SU-DHL-6 (cell line): Measurements from ENCODE around the gene LMBR1L.

Experiments
- EZH2phosphoT487 ChIP-seq: fragments of 200-600 bp; sonication (generic), shearing (Covaris generic); conservative IDR thresholded peaks from 2 replicates; pipeline ENCODE4 v1.6.1; 2018; ENCODE audit warnings: mild to moderate bottlenecking, antibody characterized with exemption, low read length, moderate library complexity, mixed read lengths
- TF ChIP-seq, protein P1 (sequence below): fragments of 200-600 bp; sonication (generic); IDR thresholded peaks from one replicate; pipeline ENCODE4 v1.5.1; 2017; ENCODE audit warnings: antibody characterized with exemption, mild to moderate bottlenecking, low read length, moderate library complexity; ENCODE audit not compliant: insufficient read depth, poor library complexity, severe bottlenecking

- no peak for TF ChIP-seq EZH2phosphoT487
- TF ChIP-seq, protein P1, sequence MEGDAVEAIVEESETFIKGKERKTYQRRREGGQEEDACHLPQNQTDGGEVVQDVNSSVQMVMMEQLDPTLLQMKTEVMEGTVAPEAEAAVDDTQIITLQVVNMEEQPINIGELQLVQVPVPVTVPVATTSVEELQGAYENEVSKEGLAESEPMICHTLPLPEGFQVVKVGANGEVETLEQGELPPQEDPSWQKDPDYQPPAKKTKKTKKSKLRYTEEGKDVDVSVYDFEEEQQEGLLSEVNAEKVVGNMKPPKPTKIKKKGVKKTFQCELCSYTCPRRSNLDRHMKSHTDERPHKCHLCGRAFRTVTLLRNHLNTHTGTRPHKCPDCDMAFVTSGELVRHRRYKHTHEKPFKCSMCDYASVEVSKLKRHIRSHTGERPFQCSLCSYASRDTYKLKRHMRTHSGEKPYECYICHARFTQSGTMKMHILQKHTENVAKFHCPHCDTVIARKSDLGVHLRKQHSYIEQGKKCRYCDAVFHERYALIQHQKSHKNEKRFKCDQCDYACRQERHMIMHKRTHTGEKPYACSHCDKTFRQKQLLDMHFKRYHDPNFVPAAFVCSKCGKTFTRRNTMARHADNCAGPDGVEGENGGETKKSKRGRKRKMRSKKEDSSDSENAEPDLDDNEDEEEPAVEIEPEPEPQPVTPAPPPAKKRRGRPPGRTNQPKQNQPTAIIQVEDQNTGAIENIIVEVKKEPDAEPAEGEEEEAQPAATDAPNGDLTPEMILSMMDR: no peak
These were observed 24.5 kb downstream of the LMBR1L start for GRCh38 chr12:49086116-49086515.
